SKM-1 (cell line): ENCODE results near the gene AMPD3.
"Not testable (repeated sequence)": the region's sequence is repeated elsewhere in the genome, so short reads cannot be mapped to it uniquely, and the experiment has no call there.

ENCODE experiments used
- DNase-seq: peaks from one replicate; lab custom pipeline; 2025; ENCODE audit not compliant: unreplicated experiment; lab: John Stamatoyannopoulos, UW

Gene AMPD3

DNA sequence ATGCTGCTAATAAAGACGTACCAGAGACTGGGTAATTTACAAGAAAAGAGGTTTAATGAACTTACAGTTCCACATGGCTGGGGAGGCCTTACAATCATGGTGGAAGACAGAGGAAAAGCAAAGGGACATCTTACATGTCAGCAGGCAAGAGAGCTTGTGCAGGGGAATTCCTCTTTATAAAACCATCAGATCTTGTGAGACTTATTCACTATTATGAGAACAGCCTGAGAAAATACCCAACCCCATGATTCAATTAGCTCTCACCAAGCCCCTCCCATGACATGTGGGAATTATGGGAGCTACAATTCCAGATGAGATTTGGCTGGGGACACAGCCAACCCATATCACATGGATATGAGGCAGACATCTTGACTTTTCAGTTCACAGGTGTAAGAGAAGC is 18.4 kb upstream of the AMPD3 start:
- not testable (repeated sequence) for DNase-seq

DNA sequence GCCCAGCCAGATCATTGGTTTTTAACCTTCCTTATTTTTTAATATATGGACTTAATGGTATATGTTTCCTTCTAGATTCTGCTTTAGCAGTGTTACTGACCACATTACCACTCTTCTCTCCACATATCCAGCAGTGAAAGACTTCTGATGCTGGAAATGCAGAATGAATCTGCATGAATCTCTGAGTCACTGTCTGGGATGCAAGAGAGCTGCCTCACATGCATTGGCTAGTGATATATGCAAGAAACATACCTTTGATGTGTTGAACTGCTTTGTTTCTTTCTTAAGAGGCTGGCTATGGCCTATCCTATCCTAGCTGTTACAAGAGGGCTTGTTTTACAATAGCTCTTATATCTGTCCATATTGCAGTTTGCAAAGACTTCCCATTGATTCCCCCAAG is 16.6 kb upstream of the AMPD3 start:
- DNase-seq, result no peak

GRCh38 chr11:10439351-10439750 is 15.7 kb upstream of the AMPD3 start:
- no peak for DNase-seq

GRCh38 chr11:10439924-10440323 is 15.1 kb upstream of the AMPD3 start:
- DNase-seq, result no peak

- no peak for DNase-seq
These were observed 14.7 kb upstream of the AMPD3 start for GRCh38 chr11:10440401-10440800.

DNA sequence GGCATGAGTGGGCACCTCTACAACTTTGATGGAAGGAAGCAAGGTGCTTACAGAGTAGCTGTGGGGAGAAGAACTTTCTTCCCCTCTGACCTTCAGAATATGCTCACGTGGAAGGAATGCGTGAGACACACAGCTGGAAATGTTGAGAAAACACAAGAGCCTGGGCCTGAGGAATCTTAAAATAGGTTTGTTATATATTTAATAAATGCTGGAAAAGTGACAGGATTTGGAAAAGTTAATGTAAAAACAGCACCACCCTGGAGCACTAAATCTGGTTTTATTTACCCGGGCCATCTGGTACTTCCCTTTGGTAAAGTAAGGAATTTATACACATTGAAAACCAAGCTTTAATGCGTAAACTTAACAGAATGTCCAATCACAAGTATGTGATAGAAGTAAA is 14.0 kb upstream of the AMPD3 start:
- no peak for DNase-seq

DNA sequence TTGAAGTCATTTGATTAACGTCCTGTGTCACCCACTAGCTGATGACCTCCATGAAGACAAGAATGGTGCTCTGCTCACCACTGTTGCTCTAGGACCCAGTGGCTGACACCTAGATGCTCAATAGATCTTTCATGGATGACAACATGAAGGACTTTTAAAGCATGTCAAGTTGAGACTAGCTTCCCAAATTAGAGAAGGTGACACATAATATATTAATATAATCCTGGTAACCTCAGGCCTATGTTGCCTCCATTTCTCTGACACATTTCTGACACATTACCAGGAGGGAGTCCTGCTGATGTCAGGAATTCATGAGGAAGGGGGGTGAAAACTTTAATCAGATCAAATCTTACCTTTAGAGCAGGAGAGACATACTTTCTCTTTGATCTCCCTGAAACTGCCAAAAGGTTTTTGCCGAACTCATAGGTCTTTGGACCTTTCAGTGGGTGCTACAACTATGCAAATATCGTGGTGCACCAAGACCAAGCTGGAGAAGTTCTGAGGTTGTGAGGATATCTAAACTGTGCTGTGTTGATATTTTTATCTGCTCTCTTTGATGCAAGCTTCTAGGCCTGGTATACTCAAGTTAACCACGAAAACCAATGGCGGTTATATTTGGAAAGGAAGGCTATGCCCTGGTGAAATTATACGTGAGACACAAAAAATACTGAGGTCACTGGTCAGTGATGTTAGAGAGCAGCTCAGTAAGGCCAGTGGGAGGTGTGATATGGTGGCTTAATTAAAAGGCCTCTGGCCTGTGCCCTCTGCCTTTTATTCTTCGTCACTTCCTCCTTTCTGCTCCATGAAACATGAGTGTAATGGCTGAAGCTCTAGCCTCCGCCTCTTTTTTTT is 13.2 kb upstream of the AMPD3 start:
- no peak for DNase-seq

DNA sequence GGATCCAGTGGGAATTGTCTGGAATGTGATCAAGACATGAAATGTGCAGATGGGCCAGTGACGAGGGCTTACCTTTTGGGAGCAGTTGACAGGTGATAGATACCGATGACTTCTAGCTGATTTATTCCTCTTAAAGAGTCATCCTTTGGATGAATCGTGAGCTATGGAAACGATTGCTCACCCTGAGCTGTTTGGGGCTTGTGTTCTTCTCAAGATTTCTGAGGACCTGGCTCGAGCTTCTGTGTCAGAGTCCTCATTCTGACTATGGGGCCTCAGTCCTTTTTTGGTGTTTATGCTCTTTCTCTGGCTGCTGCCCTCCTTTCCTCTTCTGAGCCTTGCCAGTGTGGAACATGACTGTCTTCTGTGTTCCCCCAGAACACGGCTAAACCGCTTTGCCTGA is 11.9 kb upstream of the AMPD3 start:
- no peak for DNase-seq

DNA sequence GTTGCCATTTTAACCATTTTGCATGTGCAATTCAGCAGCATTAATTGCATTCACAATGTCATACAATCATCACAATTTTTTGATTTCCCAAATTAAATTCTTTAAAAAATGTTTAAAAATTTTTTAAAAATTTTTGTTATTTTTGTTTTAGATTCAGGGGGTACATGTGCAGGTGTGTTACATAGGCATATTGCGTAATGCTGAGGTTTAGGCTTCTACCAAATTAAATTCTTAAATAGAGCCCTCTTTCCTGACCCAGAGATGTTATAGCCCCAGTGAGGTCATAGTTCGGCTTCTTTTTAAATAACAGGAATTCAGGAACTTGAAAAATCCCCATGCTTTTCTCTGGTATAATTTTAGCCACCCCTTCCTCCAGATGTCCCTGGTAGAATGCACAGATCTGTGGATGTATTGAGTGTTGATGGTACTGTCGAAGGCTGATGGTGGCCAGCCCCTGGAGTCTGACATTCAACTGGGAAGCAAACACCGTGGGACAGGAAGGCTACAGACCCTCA is 11.3 kb upstream of the AMPD3 start:
- no peak for DNase-seq

DNA sequence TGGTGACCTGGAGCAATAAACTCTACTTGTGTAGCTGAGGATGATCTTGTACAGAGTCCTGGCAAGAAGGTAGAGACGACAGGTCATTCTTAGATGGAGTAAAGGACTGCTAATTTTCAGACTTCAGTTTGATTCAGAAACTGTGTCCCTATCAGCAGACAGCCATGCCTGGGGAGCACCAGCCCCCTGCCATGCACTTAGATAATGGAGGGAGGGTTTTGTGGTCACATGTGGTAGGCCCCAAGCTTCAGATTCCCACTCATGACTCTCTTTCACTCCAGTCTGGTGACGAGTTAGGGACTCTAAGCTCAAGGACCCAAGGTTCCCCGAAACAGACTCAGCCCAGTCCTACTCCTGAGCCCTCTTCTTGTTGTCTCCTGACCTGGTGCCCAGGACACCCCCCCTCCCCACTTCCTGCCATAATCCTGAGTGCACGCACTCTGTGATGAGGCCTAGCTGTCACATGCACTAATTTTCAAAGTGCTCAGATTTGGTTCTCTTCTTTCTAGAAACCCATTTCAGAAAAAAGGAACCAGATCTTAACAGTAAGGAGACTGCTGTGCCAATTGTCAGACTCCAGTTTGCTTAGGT is 10.2 kb upstream of the AMPD3 start:
- no peak for DNase-seq

DNA sequence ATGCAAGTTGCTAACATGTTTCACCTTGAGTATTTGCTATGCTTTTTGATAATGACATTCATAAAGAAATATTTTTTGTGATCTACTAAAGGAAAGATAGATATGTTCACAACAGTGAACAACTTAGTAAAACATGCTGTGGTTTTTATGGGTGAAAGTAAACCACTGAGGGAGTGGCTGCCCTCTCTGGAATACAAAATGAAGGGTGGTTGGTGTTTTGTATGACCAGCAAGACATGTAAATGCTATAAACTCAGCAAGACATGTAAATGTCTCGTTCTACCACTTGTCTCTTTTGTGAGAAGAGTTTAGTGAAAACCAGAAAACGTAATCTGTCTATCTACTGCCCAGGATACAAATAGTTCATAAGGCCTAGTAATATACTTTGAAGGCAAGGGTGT is 7.6 kb upstream of the AMPD3 start:
- no peak for DNase-seq

- no peak for DNase-seq
These were observed 4.3 kb upstream of the AMPD3 start for GRCh38 chr11:10450462-10451425.

- DNase-seq, result no peak
These were observed 3.5 kb upstream of the AMPD3 start for GRCh38 chr11:10451426-10452116.

DNA sequence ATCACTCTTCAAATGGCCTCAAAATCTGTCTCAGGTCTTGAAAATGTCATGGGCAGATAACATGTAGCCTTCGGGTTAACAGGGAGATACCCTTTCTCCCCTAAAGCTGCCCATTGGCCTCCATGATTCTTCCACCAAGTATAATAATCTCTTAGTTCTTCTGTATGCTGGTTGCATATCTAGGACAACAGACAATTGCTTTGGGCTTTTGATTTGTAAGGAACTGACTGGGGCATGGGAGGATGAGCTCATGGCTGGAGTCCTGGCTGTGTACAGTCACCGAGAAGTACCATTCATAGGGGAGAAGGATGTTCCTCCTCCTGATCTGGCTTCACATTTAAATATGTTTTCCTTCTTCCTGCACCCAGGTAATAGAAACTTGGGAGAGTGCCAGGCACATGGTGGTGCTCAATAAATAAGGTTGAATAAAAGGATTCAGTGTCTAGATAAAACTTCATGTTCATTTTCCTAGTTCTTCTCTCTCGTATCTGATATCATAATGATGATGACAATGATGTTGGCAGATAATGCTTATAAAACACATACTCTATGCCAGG is 2.8 kb upstream of the AMPD3 start:
- DNase-seq, result no peak

- DNase-seq, result no peak
These were observed 1.8 kb upstream of the AMPD3 start for GRCh38 chr11:10453261-10453660.

DNA sequence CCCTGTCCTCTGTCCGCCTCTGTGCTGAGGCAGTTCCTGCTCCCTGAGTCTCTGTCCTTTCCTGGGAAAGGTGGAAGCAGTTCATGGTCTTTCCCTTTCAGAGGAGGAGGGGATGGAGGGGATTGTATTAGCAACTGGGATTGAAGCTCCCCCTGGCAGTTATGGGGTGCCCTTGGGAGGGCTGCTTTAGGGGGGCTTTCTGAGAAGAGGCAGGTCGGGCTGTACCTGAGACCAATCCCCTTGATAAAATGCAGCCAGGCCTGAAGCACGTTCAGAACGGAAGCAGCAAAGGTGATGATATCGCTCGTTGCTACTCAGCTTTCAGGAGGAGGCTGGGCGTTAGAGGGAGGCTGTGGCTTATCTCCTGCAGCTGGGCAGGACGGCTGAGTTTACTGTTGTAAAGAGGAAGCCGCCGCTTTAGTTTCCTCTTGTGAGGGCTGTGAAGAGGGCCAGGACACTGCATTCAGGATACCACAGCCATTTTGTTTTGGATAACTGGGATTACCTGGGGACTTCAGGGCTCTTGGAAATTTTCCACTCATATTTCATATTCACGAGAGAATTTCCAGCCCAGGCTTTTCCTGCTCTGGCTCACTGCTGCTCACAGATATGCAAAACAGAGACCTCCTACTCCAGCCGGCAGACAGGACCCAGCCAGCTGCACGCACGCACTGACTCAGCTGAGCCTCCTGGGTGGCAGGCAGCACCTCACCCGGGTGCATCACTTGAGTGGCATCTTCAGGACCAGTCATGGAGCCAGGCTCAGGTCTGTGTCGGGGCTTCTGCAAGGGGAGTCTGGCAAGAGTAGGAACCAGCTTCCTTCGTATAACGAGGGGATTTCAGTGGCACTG is 798 bp downstream of the AMPD3 start:
- DNase-seq, result peak; percentile 63

GRCh38 chr11:10456519-10456918 is 1.5 kb downstream of the AMPD3 start:
- DNase-seq, result no peak

GRCh38 chr11:10457901-10458300 is 2.8 kb downstream of the AMPD3 start:
- DNase-seq, result no peak
